Activated CD4-positive, alpha-beta T cell treated with anti-CD3 and anti-CD28 coated beads for 24 hours (primary cell): ENCODE measurements around the gene PHF20.
"Not testable (repeated sequence)": the region's sequence is repeated elsewhere in the genome, so short reads cannot be mapped to it uniquely, and the experiment has no call there.

Source experiments
- DNase-seq, 2 donors: peaks; one replicate each; pipeline ENCODE4 v3.0.0-alpha.2; 2020; ENCODE audit warnings: low read depth in 2 of 2

The PHF20 gene

GRCh38 chr20:35771689-35772562, at the start of gene PHF20:
Gene PHF20 (plus strand): TSS chr20:35772015. CDS start chr20:35801523, 29,508 bp downstream.
- DNase-seq: peak; percentile 100

GRCh38 chr20:35723275-35723639, 48.6 kb upstream of the PHF20 start:
- not testable (repeated sequence) for DNase-seq

- not testable (repeated sequence) for DNase-seq
Observed at GRCh38 chr20:35723652-35724320, 48.0 kb upstream of the PHF20 start.

- no peak for DNase-seq
Observed at GRCh38 chr20:35724321-35725230, 47.2 kb upstream of the PHF20 start.

- no peak for DNase-seq
Observed at GRCh38 chr20:35726842-35727711, 44.7 kb upstream of the PHF20 start.

GRCh38 chr20:35729283-35729807, 42.5 kb upstream of the PHF20 start:
- DNase-seq: no peak

GRCh38 chr20:35729836-35730582, 41.8 kb upstream of the PHF20 start:
- no peak for DNase-seq

GRCh38 chr20:35730583-35731468, 41.0 kb upstream of the PHF20 start:
- DNase-seq: no peak

- DNase-seq: no peak
Observed at GRCh38 chr20:35731469-35731788, 40.4 kb upstream of the PHF20 start.

- DNase-seq: no peak
Observed at GRCh38 chr20:35731862-35732643, 39.8 kb upstream of the PHF20 start.

- no peak for DNase-seq
Observed at GRCh38 chr20:35732644-35732982, 39.2 kb upstream of the PHF20 start.

- DNase-seq: no peak
Observed at GRCh38 chr20:35734374-35734773, 37.4 kb upstream of the PHF20 start.

- no peak for DNase-seq
Observed at GRCh38 chr20:35734777-35735649, 36.8 kb upstream of the PHF20 start.

- DNase-seq: no peak
Observed at GRCh38 chr20:35735826-35736470, 35.9 kb upstream of the PHF20 start.

- no peak for DNase-seq
Observed at GRCh38 chr20:35737865-35738333, 33.9 kb upstream of the PHF20 start.

GRCh38 chr20:35738410-35739179, 33.2 kb upstream of the PHF20 start:
- DNase-seq: no peak
